Osteocyte (in vitro differentiated cells): ENCODE data around the gene SECTM1. TPM values are rescaled to one million over a fixed set of nuclear protein-coding genes. Genes with fewer than 3 reads are reported as not detected.
"Not testable (repeated sequence)": the region's sequence is repeated elsewhere in the genome, so short reads cannot be mapped to it uniquely, and the experiment has no call there.

Experiments
- DNase-seq: peaks from one replicate; pipeline ENCODE4 v3.0.0; 2021; ENCODE audit warnings: mixed read lengths; ENCODE audit not compliant: unreplicated experiment; ENCODE audit errors: extremely low spot score
- H3K27ac Mint-ChIP-seq: one replicate; pipeline ENCODE4 v1.8.0; 2021; ENCODE audit warnings: mild to moderate bottlenecking, mixed read lengths; ENCODE audit not compliant: unreplicated experiment
- H3K27me3 Mint-ChIP-seq: one replicate; pipeline ENCODE4 v1.8.0; 2021; ENCODE audit warnings: mixed read lengths; ENCODE audit not compliant: unreplicated experiment
- H3K36me3 Mint-ChIP-seq: one replicate; pipeline ENCODE4 v1.8.0; 2021; ENCODE audit warnings: mixed read lengths; ENCODE audit not compliant: unreplicated experiment
- H3K4me1 Mint-ChIP-seq: one replicate; pipeline ENCODE4 v1.8.0; 2021; ENCODE audit warnings: mixed read lengths; ENCODE audit not compliant: unreplicated experiment
- H3K4me3 Mint-ChIP-seq: one replicate; pipeline ENCODE4 v1.8.0; 2021; ENCODE audit warnings: mild to moderate bottlenecking, moderate library complexity, mixed read lengths; ENCODE audit not compliant: unreplicated experiment
- H3K9me3 Mint-ChIP-seq: one replicate; pipeline ENCODE4 v1.8.0; 2021; ENCODE audit warnings: mixed read lengths; ENCODE audit not compliant: unreplicated experiment
- total RNA-seq: library from RNA; stranded (reverse); gene quantifications from 2 replicates; pipeline ENCODE4 v1.2.1, GENCODE V29; 2021
- TF ChIP-seq, protein P1 (sequence below): fragments of 200-600 bp; sonication (generic); IDR thresholded peaks from 2 replicates; pipeline ENCODE4 v1.5.0; 2021; ENCODE audit warnings: antibody characterized with exemption, mild to moderate bottlenecking, moderate library complexity

SECTM1 gene
- total RNA-seq, 1 donor from 2014 or later, result 24.1 TPM

- Mint-ChIP-seq H3K4me1 (no peaks in the 10 kb centered on the region), H3K36me3 (no peaks in the 10 kb centered on the region), H3K9me3 (no peaks in the 10 kb centered on the region), H3K27ac (no peak overlapping the region), H3K27me3 (peaks cover 15% of the 10 kb centered on the region), H3K4me3 (no peak overlapping the region)
- DNase-seq, result no peak
- TF ChIP-seq, protein P1, sequence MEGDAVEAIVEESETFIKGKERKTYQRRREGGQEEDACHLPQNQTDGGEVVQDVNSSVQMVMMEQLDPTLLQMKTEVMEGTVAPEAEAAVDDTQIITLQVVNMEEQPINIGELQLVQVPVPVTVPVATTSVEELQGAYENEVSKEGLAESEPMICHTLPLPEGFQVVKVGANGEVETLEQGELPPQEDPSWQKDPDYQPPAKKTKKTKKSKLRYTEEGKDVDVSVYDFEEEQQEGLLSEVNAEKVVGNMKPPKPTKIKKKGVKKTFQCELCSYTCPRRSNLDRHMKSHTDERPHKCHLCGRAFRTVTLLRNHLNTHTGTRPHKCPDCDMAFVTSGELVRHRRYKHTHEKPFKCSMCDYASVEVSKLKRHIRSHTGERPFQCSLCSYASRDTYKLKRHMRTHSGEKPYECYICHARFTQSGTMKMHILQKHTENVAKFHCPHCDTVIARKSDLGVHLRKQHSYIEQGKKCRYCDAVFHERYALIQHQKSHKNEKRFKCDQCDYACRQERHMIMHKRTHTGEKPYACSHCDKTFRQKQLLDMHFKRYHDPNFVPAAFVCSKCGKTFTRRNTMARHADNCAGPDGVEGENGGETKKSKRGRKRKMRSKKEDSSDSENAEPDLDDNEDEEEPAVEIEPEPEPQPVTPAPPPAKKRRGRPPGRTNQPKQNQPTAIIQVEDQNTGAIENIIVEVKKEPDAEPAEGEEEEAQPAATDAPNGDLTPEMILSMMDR, result no peak
These were observed 45.1 kb upstream of the SECTM1 start for GRCh38 chr17:82378741-82379021.

- no peaks in the 10 kb centered on the region for H3K9me3 Mint-ChIP-seq
- H3K27ac Mint-ChIP-seq, result no peak overlapping the region
- H3K4me1 Mint-ChIP-seq, result no peaks in the 10 kb centered on the region
- H3K36me3 Mint-ChIP-seq, result no peaks in the 10 kb centered on the region
- TF ChIP-seq, protein P1, result no peak
- no peak overlapping the region for H3K4me3 Mint-ChIP-seq
- DNase-seq, result no peak
- peaks cover 15% of the 10 kb centered on the region for H3K27me3 Mint-ChIP-seq
These were observed 44.6 kb upstream of the SECTM1 start for GRCh38 chr17:82377924-82378740.

DNA sequence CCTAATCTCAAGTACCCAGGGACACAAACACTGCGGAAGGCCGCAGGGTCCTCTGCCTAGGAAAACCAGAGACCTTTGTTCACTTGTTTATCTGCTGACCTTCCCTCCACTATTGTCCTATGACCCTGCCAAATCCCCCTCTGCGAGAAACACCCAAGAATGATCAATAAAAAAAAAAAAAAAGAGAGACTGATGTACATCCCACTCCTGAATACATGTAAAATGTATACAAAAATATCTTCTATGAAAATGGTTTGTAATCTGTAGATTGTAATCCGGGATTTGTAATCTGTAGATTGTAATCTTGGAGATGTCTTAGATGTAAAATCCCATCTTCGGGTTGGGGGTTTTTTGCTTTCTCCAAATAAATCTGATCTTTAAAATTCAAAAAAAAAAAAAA is 43.7 kb upstream of the SECTM1 start:
- not testable (repeated sequence) for DNase-seq, H3K36me3 Mint-ChIP-seq, H3K4me3 Mint-ChIP-seq, H3K9me3 Mint-ChIP-seq, H3K27ac Mint-ChIP-seq, H3K4me1 Mint-ChIP-seq
- peaks cover 21% of the 10 kb centered on the region for H3K27me3 Mint-ChIP-seq

- no peaks in the 10 kb centered on the region for H3K9me3 Mint-ChIP-seq
- no peak for DNase-seq
- no peak overlapping the region for H3K27ac Mint-ChIP-seq
- TF ChIP-seq, protein P1, result no peak
- no peaks in the 10 kb centered on the region for H3K36me3 Mint-ChIP-seq
- peaks cover 2% of the 10 kb centered on the region for H3K4me1 Mint-ChIP-seq
- H3K4me3 Mint-ChIP-seq, result no peak overlapping the region
- peaks cover 19% of the 10 kb centered on the region for H3K27me3 Mint-ChIP-seq
These were observed 42.6 kb upstream of the SECTM1 start for GRCh38 chr17:82376042-82376730.

DNA sequence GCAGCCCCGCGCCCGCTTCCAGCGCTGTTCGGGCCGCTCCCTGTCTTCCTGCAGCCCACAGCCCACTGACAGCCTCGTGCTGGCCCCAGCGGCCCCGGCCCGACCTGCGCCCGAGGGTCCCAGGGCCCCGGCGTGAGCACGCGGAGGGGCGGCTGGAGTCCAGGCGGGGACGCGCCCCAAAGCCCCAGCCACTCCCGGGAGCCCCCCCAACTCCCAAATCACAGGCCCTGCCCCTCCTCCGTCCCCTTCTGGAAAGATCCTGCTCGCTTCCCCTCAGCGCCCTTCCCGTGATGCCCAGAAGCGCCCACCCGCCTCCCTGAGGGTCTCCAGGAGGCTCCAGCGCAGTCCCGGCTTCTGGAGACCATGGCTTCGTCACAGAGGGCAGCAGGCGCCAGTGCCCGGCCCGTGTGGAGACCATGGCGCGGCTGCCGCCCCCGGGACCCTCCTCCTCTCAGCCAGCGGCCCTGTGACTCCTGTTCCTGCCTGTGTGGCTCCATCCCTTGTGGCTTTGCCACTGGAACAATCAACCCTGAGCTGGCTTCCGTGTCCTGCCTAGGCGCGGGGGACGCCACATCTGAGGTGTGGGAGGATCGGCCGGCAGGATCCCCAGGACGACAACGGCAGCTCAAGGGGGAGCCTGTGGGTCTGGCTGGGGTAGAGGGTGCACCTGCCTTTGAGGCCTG is 41.9 kb upstream of the SECTM1 start:
- DNase-seq, result no peak
- H3K9me3 Mint-ChIP-seq, result no peaks in the 10 kb centered on the region
- H3K27me3 Mint-ChIP-seq, result peaks cover 25% of the 10 kb centered on the region
- H3K4me1 Mint-ChIP-seq, result peaks cover 7% of the 10 kb centered on the region
- H3K4me3 Mint-ChIP-seq, result no peak overlapping the region
- TF ChIP-seq, protein P1, result no peak
- H3K36me3 Mint-ChIP-seq, result no peaks in the 10 kb centered on the region
- H3K27ac Mint-ChIP-seq, result no peak overlapping the region
